Spleen (tissue), 11 donors: ENCODE data around the gene MICU2. TPM values are rescaled to one million over a fixed set of nuclear protein-coding genes. Genes with fewer than 3 reads are reported as not detected.

Source experiments
- DNase-seq: peaks from one replicate; pipeline ENCODE4 v3.0.0-alpha.2; 2020
- H3K27ac ChIP-seq, 8 donors: fragments of 200-600 bp; sonication (generic) in 7 of 8; 1 replicate in 4 of 8; 2 replicates in 4 of 8; pipeline versions ENCODE4 v1.5.0 to v1.8.0; 2016 to 2021; ENCODE audit warnings: inconsistent platforms in 4 of 8, mild to moderate bottlenecking in 4 of 8, moderate library complexity in 1 of 8
- H3K27me3 ChIP-seq, 7 donors: fragments of 200-600 bp; sonication (generic) in 6 of 7; replicated peaks in 1 of 7; 1 replicate in 4 of 7; 2 replicates in 3 of 7; pipeline versions ENCODE4 v1.5.0 to v1.8.0; 2016 to 2021; ENCODE audit warnings: inconsistent platforms in 3 of 7, mild to moderate bottlenecking in 1 of 7
- H3K36me3 ChIP-seq, 6 donors: fragments of 200-600 bp; sonication (generic) in 5 of 6; 1 replicate in 4 of 6; 2 replicates in 2 of 6; pipeline versions ENCODE4 v1.5.0 to v1.8.0; 2016 to 2021; ENCODE audit warnings: inconsistent platforms in 2 of 6
- H3K4me1 ChIP-seq, 6 donors: fragments of 200-600 bp; sonication (generic) in 5 of 6; 1 replicate in 3 of 6; 2 replicates in 3 of 6; pipeline versions ENCODE4 v1.5.0 to v1.8.0; 2016 to 2021; ENCODE audit warnings: inconsistent platforms in 3 of 6
- H3K4me3 ChIP-seq, 8 donors: fragments of 200-600 bp; sonication (generic) in 7 of 8; 1 replicate in 4 of 8; 2 replicates in 4 of 8; pipeline versions ENCODE4 v1.5.0 to v1.8.0; 2016 to 2021; ENCODE audit warnings: inconsistent platforms in 4 of 8, mild to moderate bottlenecking in 4 of 8, moderate library complexity in 2 of 8
- H3K9me3 ChIP-seq, 8 donors: fragments of 200-600 bp; sonication (generic) in 7 of 8; 1 replicate in 4 of 8; 2 replicates in 4 of 8; pipeline versions ENCODE4 v1.5.0 to v1.8.0; 2016 to 2021; ENCODE audit warnings: inconsistent platforms in 4 of 8
- POLR2A ChIP-seq, 3 donors: fragments of 450-650 bp; IDR thresholded peaks; one replicate each; pipeline ENCODE4 v1.5.1; 2017; ENCODE audit warnings: antibody characterized with exemption in 3 of 3, mild to moderate bottlenecking in 1 of 3
- POLR2AphosphoS5 ChIP-seq, 3 donors: sonication (generic); formaldehyde crosslinking; IDR thresholded peaks; one replicate each; pipeline ENCODE4 v1.5.1; 2017; ENCODE audit warnings: antibody characterized with exemption in 3 of 3
- WGBS, 5 donors: extraction: QIAGEN DNeasy Blood & Tissue Kit in 3 of 5; methylation state at CpG; one replicate each; pipeline versions ENCODE4 v1.1.5 to v1.1.7; 2013 to 2018; 5-methylcytosine and 5-hydroxymethylcytosine counted together
- intact Hi-C: fragments of 100-400 bp; cut with DNase I; formaldehyde crosslinking; loops from one replicate; pipeline ENCODE4 v1.15.0; 2023; ENCODE audit warnings: low total_unique reads
- polyA plus RNA-seq, 3 donors: library from polyadenylated mRNA; stranded (reverse); fragments of 200-250 nt; gene quantifications; one replicate each; pipeline ENCODE4 v1.2.1, GENCODE V29; 2013
- total RNA-seq, 7 donors: library from RNA; depleted of rRNA in 3 of 7; stranded (reverse); fragments of >200 nt in 3 of 7; fragmentation: NEBNext Ultra II Directional in 4 of 7; extraction: Animal tissue kit (Norgen Biotek cat#: 25700) in 4 of 7; gene quantifications; one replicate each; pipeline versions ENCODE4 v1.1.0 to v1.2.1, GENCODE V29; 2016 to 2021
- TF ChIP-seq, protein P1 (sequence below), 11 experiments: fragments of 200-600 bp in 7 of 11; fragments of 450-650 bp in 4 of 11; sonication (generic) in 4 of 11; IDR thresholded peaks in 8 of 11; conservative IDR thresholded peaks in 3 of 11; 1 replicate in 7 of 11; 2 replicates in 4 of 11; pipeline versions ENCODE4 v1.4.0 to v1.8.0; 2016 to 2021; ENCODE audit warnings: antibody characterized with exemption in 11 of 11, inconsistent platforms in 4 of 11, mild to moderate bottlenecking in 1 of 11
- donor health status: healthy with polysubstance abuse.
- donor health status: DM: no; HTN: no; CAD: no; lungs with moderate emphysema.
- donor health status: DM: no; HTN: no; CAD: no.
- donor health status: Bipolar disorder and iron deficiency.
- donor health status: healthy.
- donor health status: DM: no; HTN: no; CAD: no.
- donor health status: DM: yes; HTN: yes; CAD: no.

Gene MICU2
- total and polyA plus RNA-seq, 10 donors: 28.9 to 84.5 (median 39.6) TPM

DNA sequence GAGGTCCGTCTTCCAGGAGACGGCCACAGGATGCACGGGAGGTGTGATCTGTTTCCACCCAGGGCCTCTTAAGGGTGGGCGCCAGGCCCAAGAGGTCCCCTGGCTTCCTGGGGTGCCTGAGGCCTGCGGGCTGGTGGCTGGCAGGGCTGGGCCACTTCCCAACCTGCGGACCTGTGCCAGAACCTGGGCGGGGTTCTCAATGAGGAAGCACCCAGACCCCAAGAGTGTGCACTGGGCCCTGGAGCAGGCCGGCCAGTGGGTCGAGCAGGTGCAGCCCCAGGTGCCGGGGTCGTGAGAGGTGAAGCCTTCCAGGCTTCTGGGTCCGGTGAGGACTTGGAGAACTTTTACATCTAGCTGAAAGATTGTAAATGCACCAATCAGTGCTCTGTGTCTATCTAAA is 6.7 kb upstream of the MICU2 start:
- WGBS, 5 donors: 86 to 91% (median 90%) methylated on average over 8 to 12 of the region's 12 CpGs
- no peak for DNase-seq
- Histone ChIP-seq H3K9me3 (no peaks in the 10 kb centered on the region), H3K36me3 (no peaks in the 10 kb centered on the region), H3K4me3 (no peak overlapping the region), H3K27me3 (peaks cover 0 to 35% (median 0%) of the 10 kb centered on the region in 7 donors), H3K27ac (no peak overlapping the region), H3K4me1 (peaks cover 0 to 2% (median 0%) of the 10 kb centered on the region in 6 donors)
- TF ChIP-seq, protein P1, sequence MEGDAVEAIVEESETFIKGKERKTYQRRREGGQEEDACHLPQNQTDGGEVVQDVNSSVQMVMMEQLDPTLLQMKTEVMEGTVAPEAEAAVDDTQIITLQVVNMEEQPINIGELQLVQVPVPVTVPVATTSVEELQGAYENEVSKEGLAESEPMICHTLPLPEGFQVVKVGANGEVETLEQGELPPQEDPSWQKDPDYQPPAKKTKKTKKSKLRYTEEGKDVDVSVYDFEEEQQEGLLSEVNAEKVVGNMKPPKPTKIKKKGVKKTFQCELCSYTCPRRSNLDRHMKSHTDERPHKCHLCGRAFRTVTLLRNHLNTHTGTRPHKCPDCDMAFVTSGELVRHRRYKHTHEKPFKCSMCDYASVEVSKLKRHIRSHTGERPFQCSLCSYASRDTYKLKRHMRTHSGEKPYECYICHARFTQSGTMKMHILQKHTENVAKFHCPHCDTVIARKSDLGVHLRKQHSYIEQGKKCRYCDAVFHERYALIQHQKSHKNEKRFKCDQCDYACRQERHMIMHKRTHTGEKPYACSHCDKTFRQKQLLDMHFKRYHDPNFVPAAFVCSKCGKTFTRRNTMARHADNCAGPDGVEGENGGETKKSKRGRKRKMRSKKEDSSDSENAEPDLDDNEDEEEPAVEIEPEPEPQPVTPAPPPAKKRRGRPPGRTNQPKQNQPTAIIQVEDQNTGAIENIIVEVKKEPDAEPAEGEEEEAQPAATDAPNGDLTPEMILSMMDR (IDR thresholded peaks at IDR 0.05 in 8 of 11, conservative IDR thresholded peaks at IDR 0.05 in 3 of 11): no peak
- TF ChIP-seq POLR2A (IDR thresholded peaks at IDR 0.05) (no peak), POLR2AphosphoS5 (IDR thresholded peaks at IDR 0.05) (no peak)
- intact Hi-C loops: no loop called here

- no peak for DNase-seq
- H3K36me3 ChIP-seq: no peaks in the 10 kb centered on the region
- no peak overlapping the region for H3K27ac ChIP-seq
- no peak overlapping the region for H3K4me3 ChIP-seq
- intact Hi-C loops: no loop called here
- H3K27me3 ChIP-seq: peaks cover 0 to 30% (median 0%) of the 10 kb centered on the region in 7 donors
- H3K9me3 ChIP-seq: no peaks in the 10 kb centered on the region
- H3K4me1 ChIP-seq: peaks cover 0 to 9% (median 6%) of the 10 kb centered on the region in 6 donors
- TF ChIP-seq POLR2AphosphoS5 (IDR thresholded peaks at IDR 0.05) (no peak), POLR2A (IDR thresholded peaks at IDR 0.05) (no peak)
- TF ChIP-seq, protein P1 (IDR thresholded peaks at IDR 0.05 in 8 of 11, conservative IDR thresholded peaks at IDR 0.05 in 3 of 11): no peak
- 81 to 91% (median 86%) methylated on average over 4 of the region's 4 CpGs for WGBS, 5 donors
Measured at GRCh38 chr13:21608961-21609360, 5.0 kb upstream of the MICU2 start.

DNA sequence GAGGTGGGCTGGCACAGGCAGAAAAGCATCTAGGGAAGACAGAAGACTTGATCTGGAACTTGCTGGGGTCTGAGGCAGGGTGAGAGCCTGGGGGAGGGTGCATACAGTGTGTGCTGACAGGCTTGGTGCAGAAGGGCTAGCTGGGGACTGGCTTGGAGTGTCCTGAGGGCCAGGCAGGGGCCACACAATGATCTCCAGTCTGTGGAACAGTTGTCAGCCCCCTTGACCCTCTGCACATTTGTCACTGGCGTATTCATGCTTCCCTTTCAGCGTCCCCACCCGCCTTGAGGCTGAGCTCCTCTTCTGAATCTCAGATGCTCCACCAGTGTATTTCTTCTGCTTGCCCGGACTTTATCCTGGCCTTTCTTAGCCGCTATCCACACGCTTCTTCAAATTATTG is 2.8 kb upstream of the MICU2 start:
- DNase-seq: no peak
- Histone ChIP-seq H3K27me3 (peaks cover 0 to 30% (median 0%) of the 10 kb centered on the region in 7 donors), H3K4me1 (peaks cover 3 to 25% (median 18%) of the 10 kb centered on the region in 6 donors), H3K4me3 (no peak overlapping the region), H3K36me3 (peaks cover 0 to 2% (median 0%) of the 10 kb centered on the region in 6 donors), H3K27ac (no peak overlapping the region), H3K9me3 (no peaks in the 10 kb centered on the region)
- intact Hi-C loops: no loop called here
- TF ChIP-seq POLR2A (IDR thresholded peaks at IDR 0.05) (no peak), POLR2AphosphoS5 (IDR thresholded peaks at IDR 0.05) (no peak)
- TF ChIP-seq, protein P1 (IDR thresholded peaks at IDR 0.05 in 8 of 11, conservative IDR thresholded peaks at IDR 0.05 in 3 of 11): no peak
- WGBS, 5 donors: 68 to 84% (median 74%) methylated on average over 6 of the region's 6 CpGs

DNA sequence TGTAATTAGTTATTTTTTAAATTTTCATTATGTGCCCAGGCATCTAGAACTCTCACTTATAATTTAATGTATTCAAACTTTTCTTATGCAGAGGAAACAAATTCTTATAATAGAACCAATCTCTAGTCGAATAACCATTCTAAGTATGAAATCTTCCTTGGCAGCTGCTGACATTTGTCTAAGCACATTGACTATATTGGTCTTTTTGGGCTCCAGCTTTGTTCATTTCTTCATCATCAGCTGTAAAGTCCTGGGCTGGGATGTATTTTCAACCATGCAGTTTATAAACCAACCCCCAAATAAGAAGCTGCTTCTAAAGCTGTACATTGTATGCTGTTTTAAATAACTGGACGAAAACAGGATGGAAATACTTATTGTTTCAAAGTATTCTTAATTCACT is 2.3 kb upstream of the MICU2 start:
- intact Hi-C loops: no loop called here
- Histone ChIP-seq H3K27me3 (peaks cover 0 to 30% (median 0%) of the 10 kb centered on the region in 7 donors), H3K4me3 (no peak overlapping the region), H3K9me3 (no peaks in the 10 kb centered on the region), H3K27ac (no peak overlapping the region), H3K36me3 (peaks cover 0 to 8% (median 0%) of the 10 kb centered on the region in 6 donors), H3K4me1 (peaks cover 3 to 31% (median 24%) of the 10 kb centered on the region in 6 donors)
- DNase-seq: no peak
- WGBS, 5 donors: 67 to 83% (median 72%) methylated on average over 2 of the region's 2 CpGs
- TF ChIP-seq POLR2AphosphoS5 (IDR thresholded peaks at IDR 0.05): no peak
- TF ChIP-seq, protein P1 (IDR thresholded peaks at IDR 0.05 in 8 of 11, conservative IDR thresholded peaks at IDR 0.05 in 3 of 11): no peak
